Aorta (tissue), 5 donors: ENCODE data around the gene RUBCN. TPM values are rescaled to one million over a fixed set of nuclear protein-coding genes. Genes with fewer than 3 reads are reported as not detected.

Experiments used
- ATAC-seq: fragments of 200-7000 bp; cut with Tn5 transposase; one replicate; pipeline ENCODE4 v1.9.1; 2022; ENCODE audit warnings: moderate library complexity; ENCODE audit not compliant: low FRiP score
- DNase-seq, 2 donors: peaks; one replicate each; pipeline ENCODE4 v3.0.0-alpha.2; 2020
- H3K27ac ChIP-seq, 2 donors: one replicate each; pipeline ENCODE4 v1.5.1; 2013; ENCODE audit warnings: low read length in 2 of 2, mild to moderate bottlenecking in 2 of 2, moderate library complexity in 2 of 2, control low read depth in 1 of 2, inconsistent platforms in 1 of 2, low read depth in 1 of 2
- H3K27me3 ChIP-seq, 2 donors: one replicate each; pipeline ENCODE4 v1.6.1; 2013; ENCODE audit warnings: control low read depth in 1 of 2, low read length in 1 of 2, mild to moderate bottlenecking in 1 of 2, moderate library complexity in 1 of 2; ENCODE audit not compliant: insufficient read depth in 2 of 2, control insufficient read depth in 1 of 2
- H3K36me3 ChIP-seq, 2 donors: one replicate each; pipeline ENCODE4 v1.6.1; 2013; ENCODE audit warnings: control low read depth in 1 of 2, low read length in 1 of 2, mild to moderate bottlenecking in 1 of 2; ENCODE audit not compliant: insufficient read depth in 2 of 2, control insufficient read depth in 1 of 2
- H3K4me1 ChIP-seq, 2 donors: one replicate each; pipeline ENCODE4 v1.6.1; 2013; ENCODE audit warnings: low read length in 2 of 2, control low read depth in 1 of 2, mild to moderate bottlenecking in 1 of 2, moderate library complexity in 1 of 2; ENCODE audit not compliant: insufficient read depth in 2 of 2, control insufficient read depth in 1 of 2
- H3K4me3 ChIP-seq, 2 donors: one replicate each; pipeline ENCODE4 v1.5.1; 2013; ENCODE audit warnings: low read length in 2 of 2, control low read depth in 1 of 2, mild to moderate bottlenecking in 1 of 2
- H3K9me3 ChIP-seq: one replicate; pipeline ENCODE4 v1.6.1; 2013; ENCODE audit warnings: mild to moderate bottlenecking, low read length; ENCODE audit not compliant: control insufficient read depth
- WGBS, 2 donors: extraction: QIAGEN DNeasy Blood & Tissue Kit; methylation state at CpG; one replicate each; pipeline ENCODE4 v1.1.7; 2013; 5-methylcytosine and 5-hydroxymethylcytosine counted together
- intact Hi-C, 2 donors: fragments of 100-400 bp; cut with DNase I; formaldehyde crosslinking; loops; one replicate each; pipeline versions ENCODE4 v1.14.2 to v1.15.0; 2022
- polyA plus RNA-seq, 2 donors: library from polyadenylated mRNA; stranded (reverse); fragments of 200-250 nt; gene quantifications; one replicate each; pipeline ENCODE4 v1.2.3, GENCODE V29; 2013
- total RNA-seq, 2 donors: library from RNA; stranded (reverse); fragmentation: NEBNext Ultra II Directional; extraction: Animal tissue kit (Norgen Biotek cat#: 25700); gene quantifications; one replicate each; pipeline ENCODE4 v1.2.1, GENCODE V29; 2021
- donor health status: healthy with polysubstance abuse.
- donor health status: Bipolar disorder and iron deficiency.
- donor health status: DM: no; HTN: no; CAD: no.
- donor health status: DM: no; HTN: no; CAD: no.
- donor health status: DM: yes; HTN: yes; CAD: no.

The RUBCN gene
- total and polyA plus RNA-seq, 4 donors: 6.9 to 41.1 (median 26.3) TPM

DNA sequence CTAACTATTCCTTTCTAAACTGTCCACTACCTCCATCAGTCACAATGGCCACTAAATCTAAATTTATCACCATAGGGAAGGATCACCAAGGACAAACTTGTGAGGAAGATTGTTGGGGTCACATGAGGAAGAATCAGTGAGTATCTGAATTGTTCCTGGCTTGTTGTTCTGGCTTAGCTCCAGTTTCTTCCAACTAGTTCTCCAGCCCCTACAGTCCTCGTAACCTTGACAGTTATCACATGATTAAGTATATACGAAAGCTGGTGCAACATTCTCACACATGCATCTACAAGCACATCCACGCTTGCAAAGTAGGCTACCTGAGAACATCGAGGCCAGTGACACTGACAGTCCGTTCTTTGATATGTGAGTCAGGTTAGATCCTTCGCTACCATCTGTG lies 46.0 kb downstream of the RUBCN start:
- DNase-seq (no peak), ATAC-seq (no peak)
- H3K4me3 ChIP-seq: no peak overlapping the region
- WGBS, 2 donors: 91 to 96% methylated on average over 6 of the region's 6 CpGs
- H3K27me3 ChIP-seq: no peaks in the 10 kb centered on the region
- no peak overlapping the region for H3K27ac ChIP-seq
- no peaks in the 10 kb centered on the region for H3K9me3 ChIP-seq
- intact Hi-C loops: no loop called here
- no peaks in the 10 kb centered on the region for H3K4me1 ChIP-seq
- peaks cover 11 to 14% of the 10 kb centered on the region in 2 donors for H3K36me3 ChIP-seq

DNA sequence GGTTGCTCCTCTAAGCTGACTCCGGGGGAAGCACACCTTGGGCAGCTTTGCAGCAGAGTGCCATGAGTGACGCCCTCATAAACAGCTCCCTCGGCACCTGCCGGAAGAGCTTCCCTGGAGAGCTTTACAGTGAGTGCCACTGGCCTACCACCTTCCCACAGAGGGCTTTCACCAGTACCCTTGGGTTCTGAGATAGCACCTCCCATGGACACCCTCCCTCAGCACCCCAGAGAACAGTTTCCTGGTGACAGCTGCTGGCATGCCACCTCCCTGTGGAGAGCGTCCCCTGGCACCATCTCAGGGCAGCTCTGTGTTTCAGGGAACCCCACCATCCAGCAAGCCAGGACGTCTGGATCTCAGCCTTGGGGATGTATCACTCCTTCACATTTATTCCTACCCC lies 49.1 kb downstream of the RUBCN start:
- H3K9me3 ChIP-seq: no peaks in the 10 kb centered on the region
- no peak for ATAC-seq
- H3K4me3 ChIP-seq: no peak overlapping the region
- 91% methylated on average over 6 of the region's 6 CpGs for WGBS, 2 donors
- no peak overlapping the region for H3K27ac ChIP-seq
- no peak for DNase-seq
- H3K27me3 ChIP-seq: no peaks in the 10 kb centered on the region
- no peaks in the 10 kb centered on the region for H3K4me1 ChIP-seq
- peaks cover 0 to 16% of the 10 kb centered on the region in 2 donors for H3K36me3 ChIP-seq
- intact Hi-C loops: no loop called here

DNA sequence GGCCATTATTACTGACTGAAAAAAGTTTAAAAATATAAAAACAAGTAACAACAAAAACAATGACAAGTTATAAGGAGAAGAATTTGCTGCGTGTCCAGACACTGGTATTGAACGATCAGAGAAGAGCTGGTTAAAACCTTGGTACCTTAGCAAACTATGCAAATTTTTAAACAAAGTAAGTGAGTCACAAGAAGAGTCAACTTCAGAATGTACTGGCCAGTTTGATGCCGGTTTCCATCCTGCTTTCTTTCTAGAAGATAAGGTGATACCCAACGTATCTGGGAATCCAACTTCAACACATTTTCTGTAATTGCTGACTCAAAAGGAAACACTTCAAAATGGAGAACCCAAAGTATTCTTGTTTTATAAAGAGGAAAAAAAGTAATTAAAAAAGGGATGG lies 49.8 kb downstream of the RUBCN start:
- DNase-seq (no peak), ATAC-seq (no peak)
- WGBS, 2 donors: 85 to 87% methylated on average over 4 of the region's 4 CpGs
- Histone ChIP-seq H3K4me1 (no peaks in the 10 kb centered on the region), H3K36me3 (peaks cover 0 to 20% of the 10 kb centered on the region in 2 donors), H3K27ac (no peak overlapping the region), H3K27me3 (no peaks in the 10 kb centered on the region), H3K9me3 (no peaks in the 10 kb centered on the region), H3K4me3 (no peak overlapping the region)
- intact Hi-C loops: no loop called here

DNA sequence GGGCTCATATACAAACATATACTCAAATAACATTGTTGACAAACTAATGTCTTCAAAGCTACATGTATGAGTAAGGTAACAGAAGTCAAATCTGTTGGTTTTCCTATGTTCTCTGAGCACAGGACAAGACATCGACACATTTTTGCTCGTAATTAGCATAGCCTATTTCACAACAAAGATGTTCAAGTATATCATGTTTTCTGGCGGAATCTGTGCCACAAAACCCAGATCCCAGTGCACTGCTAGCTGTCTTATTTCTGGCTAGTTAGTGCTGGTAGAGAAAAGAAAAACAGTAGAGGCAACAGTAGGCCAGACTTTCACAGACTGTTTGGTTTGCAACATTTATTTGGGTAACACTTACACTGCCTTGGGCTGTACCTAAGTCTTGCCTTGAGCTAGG lies 51.2 kb downstream of the RUBCN start:
- intact Hi-C loops: no loop called here
- WGBS, 2 donors: 91 to 93% methylated on average over 3 of the region's 3 CpGs
- peaks cover 0 to 25% of the 10 kb centered on the region in 2 donors for H3K36me3 ChIP-seq

DNA sequence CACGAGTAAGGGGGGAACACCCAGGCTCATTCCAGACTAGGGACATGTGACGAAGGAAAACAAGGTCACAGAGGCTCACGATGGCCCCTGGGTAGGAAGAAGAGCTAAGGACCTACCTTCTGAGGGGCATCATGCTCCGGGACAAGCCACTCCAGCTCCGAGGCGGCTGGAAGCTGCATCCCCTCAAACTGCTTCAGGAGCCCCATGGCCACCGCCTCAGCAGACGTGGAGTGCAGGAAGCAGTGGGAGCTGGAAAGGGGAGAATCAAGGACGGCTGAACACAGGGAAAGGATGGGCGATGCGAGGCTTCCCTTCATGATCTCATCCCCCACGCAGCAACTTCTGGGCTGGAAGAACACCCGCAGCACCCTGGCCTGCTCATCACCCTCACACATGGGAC lies 53.5 kb downstream of the RUBCN start:
- H3K36me3 ChIP-seq: peaks cover 0 to 21% of the 10 kb centered on the region in 2 donors
- no peaks in the 10 kb centered on the region for H3K9me3 ChIP-seq
- no peak for DNase-seq
- WGBS, 2 donors: 84 to 86% methylated on average over 13 of the region's 13 CpGs
- H3K27ac ChIP-seq: no peak overlapping the region
- H3K4me1 ChIP-seq: no peaks in the 10 kb centered on the region
- ATAC-seq: no peak
- intact Hi-C loops: no loop called here
- no peaks in the 10 kb centered on the region for H3K27me3 ChIP-seq
- H3K4me3 ChIP-seq: no peak overlapping the region

More for the DNA sequence above, 51.2 kb downstream of the RUBCN start:
- Histone ChIP-seq H3K27ac (no peak overlapping the region), H3K4me3 (no peak overlapping the region), H3K9me3 (no peaks in the 10 kb centered on the region), H3K27me3 (no peaks in the 10 kb centered on the region), H3K4me1 (no peaks in the 10 kb centered on the region)
- ATAC-seq: no peak
- no peak for DNase-seq

DNA sequence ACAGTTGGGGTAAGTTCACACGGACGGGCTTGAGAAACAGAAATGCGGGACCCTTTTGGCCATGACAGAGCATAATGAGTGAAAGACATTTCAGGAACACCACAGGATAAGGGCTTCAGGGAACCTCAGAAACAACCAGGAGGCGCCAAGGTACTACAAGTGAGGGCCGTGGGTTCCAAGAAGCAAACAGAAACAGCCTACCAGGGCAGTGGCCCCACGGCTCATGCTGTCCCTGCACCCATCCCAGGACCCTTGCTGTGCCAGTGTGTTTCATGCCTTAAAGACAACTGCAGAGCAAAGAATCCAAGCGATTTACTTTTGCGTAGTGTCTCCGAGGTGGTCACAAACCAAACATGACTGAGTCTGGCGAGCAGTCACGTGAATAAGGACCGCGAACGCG lies 54.0 kb downstream of the RUBCN start:
- Histone ChIP-seq H3K36me3 (peaks cover 0 to 23% of the 10 kb centered on the region in 2 donors), H3K4me1 (no peaks in the 10 kb centered on the region), H3K27ac (no peak overlapping the region), H3K27me3 (no peaks in the 10 kb centered on the region), H3K9me3 (no peaks in the 10 kb centered on the region), H3K4me3 (no peak overlapping the region)
- intact Hi-C loops: no loop called here
- ATAC-seq (no peak), DNase-seq (no peak)
- WGBS, 2 donors: 90 to 93% methylated on average over 15 of the region's 15 CpGs

DNA sequence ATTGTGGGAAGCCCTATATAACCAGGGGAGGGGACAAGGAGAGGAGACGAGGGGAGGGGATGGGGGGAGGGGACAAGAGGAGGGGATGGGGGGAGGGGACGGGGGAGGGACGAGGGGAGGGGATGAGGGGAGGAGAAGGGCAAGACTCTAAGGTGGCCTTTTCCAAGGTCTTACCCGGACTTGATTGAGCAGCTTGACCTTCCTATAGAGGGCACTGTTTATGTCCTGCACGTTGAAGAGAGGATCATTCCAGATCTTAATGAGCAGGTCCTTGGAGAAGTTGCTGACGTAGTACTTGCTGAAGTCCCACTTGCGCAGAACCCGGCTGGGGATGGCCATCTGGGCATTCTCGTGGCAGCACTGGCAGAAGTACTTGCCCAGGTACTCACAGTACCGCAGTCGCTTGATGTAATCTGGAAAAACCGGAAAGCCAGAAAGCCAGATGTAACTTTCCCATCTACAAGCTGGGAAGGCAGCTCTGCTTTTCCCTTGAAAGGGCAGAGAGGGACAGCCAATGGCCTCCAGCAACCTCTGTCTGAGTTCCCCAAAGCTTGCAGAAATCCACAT lies 55.7 kb downstream of the RUBCN start:
- Histone ChIP-seq H3K27me3 (no peaks in the 10 kb centered on the region), H3K36me3 (peaks cover 0 to 25% of the 10 kb centered on the region in 2 donors), H3K4me3 (no peak overlapping the region), H3K4me1 (no peaks in the 10 kb centered on the region), H3K27ac (no peak overlapping the region), H3K9me3 (no peaks in the 10 kb centered on the region)
- intact Hi-C loops: no loop called here
- 83 to 85% methylated on average over 12 of the region's 12 CpGs for WGBS, 2 donors
- no peak for DNase-seq
- ATAC-seq: no peak

DNA sequence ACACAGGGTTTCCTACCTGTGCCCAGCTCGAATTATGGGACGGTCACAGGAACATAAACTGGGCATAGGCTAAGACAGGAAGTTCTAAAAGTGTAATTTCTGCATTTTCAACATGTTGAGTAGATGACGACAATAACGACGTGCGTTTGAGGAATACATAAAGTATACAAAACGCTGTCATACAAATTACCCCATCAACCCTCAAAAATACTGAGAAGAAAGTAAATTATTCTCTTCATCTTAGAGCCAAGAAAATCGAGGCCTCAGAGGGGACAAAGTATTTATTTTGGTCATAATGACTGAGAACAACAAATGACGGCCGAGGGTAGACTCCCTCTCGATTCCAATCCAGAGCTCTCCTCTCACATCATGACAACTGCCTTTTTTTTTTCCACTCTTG lies 60.8 kb downstream of the RUBCN start:
- DNase-seq (no peak), ATAC-seq (no peak)
- no peaks in the 10 kb centered on the region for H3K27me3 ChIP-seq
- H3K27ac ChIP-seq: no peak overlapping the region
- peaks cover 0 to 10% of the 10 kb centered on the region in 2 donors for H3K36me3 ChIP-seq
- no peaks in the 10 kb centered on the region for H3K4me1 ChIP-seq
- intact Hi-C loops: loop anchor here (5.0 to 10.0 kb wide), 2 partner anchors 61 to 81 kb away; partner anchors contain the start of gene RUBCN (in 1 of the 2)
- H3K9me3 ChIP-seq: no peaks in the 10 kb centered on the region
- WGBS, 2 donors: 86 to 91% methylated on average over 11 of the region's 11 CpGs
- no peak overlapping the region for H3K4me3 ChIP-seq

DNA sequence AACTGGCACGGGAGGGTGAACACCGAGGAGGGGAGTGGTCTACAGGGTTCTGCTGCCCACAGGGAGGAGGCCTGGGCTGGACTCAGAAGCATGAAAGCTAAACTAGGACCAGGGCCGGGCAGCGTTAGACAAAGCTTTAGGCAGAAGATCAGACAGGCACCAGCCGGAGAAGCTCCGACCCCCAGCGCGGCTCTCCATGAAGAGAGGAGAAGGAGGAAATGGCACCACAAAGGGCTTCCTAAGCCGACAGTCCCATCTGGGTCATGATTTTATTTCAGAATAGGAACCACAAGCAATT lies 61.2 kb downstream of the RUBCN start:
- Histone ChIP-seq H3K27me3 (no peaks in the 10 kb centered on the region), H3K36me3 (peaks cover 0 to 10% of the 10 kb centered on the region in 2 donors), H3K27ac (no peak overlapping the region), H3K9me3 (no peaks in the 10 kb centered on the region), H3K4me1 (no peaks in the 10 kb centered on the region), H3K4me3 (no peak overlapping the region)
- no peak for ATAC-seq
- intact Hi-C loops: loop anchor here (5.0 to 10.0 kb wide), 2 partner anchors 62 to 81 kb away; partner anchors contain the start of gene RUBCN (in 1 of the 2)
- 83 to 90% methylated on average over 9 of the region's 9 CpGs for WGBS, 2 donors
- no peak for DNase-seq
